Measurements from ENCODE around the gene THAP7. TPM values are rescaled to one million over a fixed set of nuclear protein-coding genes. Genes with fewer than 3 reads are reported as not detected.
"Not testable (repeated sequence)": the region's sequence is repeated elsewhere in the genome, so short reads cannot be mapped to it uniquely, and the experiment has no call there.

THAP7 gene
- total RNA-seq, 4 donors from 2014 or later, result 16.2 to 45.9 (median 30.9) TPM

- Histone ChIP-seq H3K27me3 (no peaks in the 10 kb centered on the region), H3K4me1 (peaks cover 4 to 11% of the 10 kb centered on the region in 2 donors), H3K9me3 (no peaks in the 10 kb centered on the region), H3K36me3 (no peaks in the 10 kb centered on the region), H3K4me3 (peak overlapping the region; percentile 12 to 43), H3K27ac (peak overlapping the region; percentile 16 to 79)
- DNase-seq, result no peak
- intact Hi-C loops (cut with DNase I; ENCODE audit: low total_unique reads), result no loop called here
- TF ChIP-seq CTCF (IDR thresholded peaks at IDR 0.05) (no peak), POLR2A (IDR thresholded peaks at IDR 0.05) (no peak)
Observed at GRCh38 chr22:21013657-21014201, 11.8 kb upstream of the THAP7 start.

GRCh38 chr22:21012446-21013407, 10.8 kb upstream of the THAP7 start:
- DNase-seq, result no peak
- Histone ChIP-seq H3K4me1 (peaks cover 4 to 11% of the 10 kb centered on the region in 2 donors), H3K36me3 (no peaks in the 10 kb centered on the region), H3K27ac (no peak overlapping the region), H3K9me3 (no peaks in the 10 kb centered on the region), H3K4me3 (no peak overlapping the region), H3K27me3 (no peaks in the 10 kb centered on the region)
- no peak for TF ChIP-seq CTCF (IDR thresholded peaks at IDR 0.05)
- no peak for TF ChIP-seq POLR2A (IDR thresholded peaks at IDR 0.05)
- intact Hi-C loops (cut with DNase I; ENCODE audit: low total_unique reads), result no loop called here

GRCh38 chr22:21010426-21011113, 8.7 kb upstream of the THAP7 start:
- H3K4me3 ChIP-seq, result no peak overlapping the region
- H3K9me3 ChIP-seq, result no peaks in the 10 kb centered on the region
- no peaks in the 10 kb centered on the region for H3K27me3 ChIP-seq
- no peak for TF ChIP-seq POLR2A (IDR thresholded peaks at IDR 0.05)
- TF ChIP-seq CTCF (IDR thresholded peaks at IDR 0.05), result no peak
- no peaks in the 10 kb centered on the region for H3K36me3 ChIP-seq
- intact Hi-C loops (cut with DNase I; ENCODE audit: low total_unique reads), result no loop called here
- no peak overlapping the region for H3K27ac ChIP-seq
- no peak for DNase-seq
- H3K4me1 ChIP-seq, result peaks cover 4 to 11% of the 10 kb centered on the region in 2 donors

GRCh38 chr22:21009638-21010425, 7.9 kb upstream of the THAP7 start:
- no peaks in the 10 kb centered on the region for H3K36me3 ChIP-seq
- TF ChIP-seq POLR2A (IDR thresholded peaks at IDR 0.05) (no peak), CTCF (IDR thresholded peaks at IDR 0.05) (no peak)
- H3K27me3 ChIP-seq, result no peaks in the 10 kb centered on the region
- no peak overlapping the region for H3K27ac ChIP-seq
- H3K4me1 ChIP-seq, result peaks cover 3 to 6% of the 10 kb centered on the region in 2 donors
- H3K4me3 ChIP-seq, result no peak overlapping the region
- intact Hi-C loops (cut with DNase I; ENCODE audit: low total_unique reads), result no loop called here
- no peaks in the 10 kb centered on the region for H3K9me3 ChIP-seq
- no peak for DNase-seq

- H3K27me3 ChIP-seq; H3K4me3 ChIP-seq; H3K36me3 ChIP-seq; intact Hi-C loops (cut with DNase I; ENCODE audit: low total_unique reads); H3K4me1 ChIP-seq; DNase-seq; H3K9me3 ChIP-seq; H3K27ac ChIP-seq: not testable (repeated sequence)
Observed at GRCh38 chr22:21009208-21009607, 7.3 kb upstream of the THAP7 start.

Measured in uterus (tissue), 4 donors.